T47D (cell line): ENCODE results near the gene NDUFB11.

ENCODE experiments used
- DNase-seq, 2 experiments: peaks; one replicate each; pipeline versions ENCODE4 v3.0.0 to v3.0.0-alpha.2; 2011 to 2012; ENCODE audit warnings: low read depth in 1 of 2, low spot score in 1 of 2
- JUND ChIP-seq: IDR thresholded peaks from 2 replicates; pipeline ENCODE4 v1.6.1; 2012; ENCODE audit warnings: low read depth
- in situ Hi-C: cut with HindIII; loops from 2 replicates; pipeline ENCODE4 v1.10.0; 2016; ENCODE audit warnings: low sequenced_read_pairs, low pct_unique_long_range_greater_than_20kb

The NDUFB11 gene

DNA sequence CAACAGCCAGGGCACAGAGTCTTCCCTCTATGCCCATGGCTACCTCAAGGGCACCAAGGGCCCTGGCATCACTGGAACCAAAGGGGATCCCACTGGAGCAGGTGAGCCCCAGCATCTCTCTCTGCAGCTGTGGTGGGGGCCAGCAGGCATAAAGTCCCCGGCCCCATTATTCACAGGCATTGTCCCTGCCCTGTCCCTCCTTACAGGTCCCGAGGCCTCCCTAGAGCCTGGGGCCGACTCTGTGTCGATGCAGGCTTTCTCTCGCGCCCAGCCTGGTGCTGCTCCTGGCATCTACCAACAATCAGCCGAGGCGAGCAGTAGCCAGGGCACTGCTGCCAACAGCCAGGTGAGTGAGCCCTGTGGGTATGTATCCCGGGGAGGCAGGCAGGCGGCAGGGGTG lies 36.8 kb upstream of the NDUFB11 start:
- in situ Hi-C loops = no loop called here
- DNase-seq = no peak
- TF ChIP-seq JUND = no peak

DNA sequence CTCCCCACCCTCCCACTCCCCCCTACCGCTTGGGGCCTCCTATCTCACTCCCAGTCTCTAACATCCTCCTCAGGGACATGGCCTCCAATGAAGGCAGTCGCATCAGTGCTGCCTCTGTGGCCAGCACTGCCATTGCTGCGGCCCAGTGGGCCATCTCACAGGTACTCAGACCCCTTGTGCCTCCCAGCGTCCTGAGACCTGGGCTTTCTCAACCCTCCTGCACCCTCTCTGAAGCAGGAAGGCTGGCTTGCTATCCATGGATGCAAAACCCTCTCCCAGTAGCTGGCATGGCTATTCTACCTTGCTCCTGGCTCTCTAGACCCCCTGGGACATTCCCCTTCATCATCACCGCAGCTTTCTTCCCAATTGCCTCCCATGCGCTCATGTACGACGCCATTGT lies 35.8 kb upstream of the NDUFB11 start:
- TF ChIP-seq JUND = no peak
- no peak for DNase-seq
- in situ Hi-C loops = no loop called here

DNA sequence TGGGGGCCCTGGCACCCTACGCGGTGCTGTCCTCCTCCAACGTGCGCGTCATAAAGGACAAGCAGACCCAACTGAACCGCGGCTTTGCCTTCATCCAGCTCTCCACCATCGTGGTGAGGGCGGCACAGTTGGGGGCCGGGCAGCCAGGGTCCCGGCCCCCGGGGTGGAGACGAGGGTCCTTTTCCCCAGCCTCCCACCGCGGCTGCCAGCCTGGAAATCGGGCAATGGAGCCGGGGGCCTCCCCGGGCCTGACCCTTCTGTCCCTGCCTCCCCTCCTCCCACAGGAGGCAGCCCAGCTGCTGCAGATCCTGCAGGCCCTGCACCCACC lies 35.4 kb upstream of the NDUFB11 start:
- in situ Hi-C loops = no loop called here
- TF ChIP-seq JUND = no peak

DNA sequence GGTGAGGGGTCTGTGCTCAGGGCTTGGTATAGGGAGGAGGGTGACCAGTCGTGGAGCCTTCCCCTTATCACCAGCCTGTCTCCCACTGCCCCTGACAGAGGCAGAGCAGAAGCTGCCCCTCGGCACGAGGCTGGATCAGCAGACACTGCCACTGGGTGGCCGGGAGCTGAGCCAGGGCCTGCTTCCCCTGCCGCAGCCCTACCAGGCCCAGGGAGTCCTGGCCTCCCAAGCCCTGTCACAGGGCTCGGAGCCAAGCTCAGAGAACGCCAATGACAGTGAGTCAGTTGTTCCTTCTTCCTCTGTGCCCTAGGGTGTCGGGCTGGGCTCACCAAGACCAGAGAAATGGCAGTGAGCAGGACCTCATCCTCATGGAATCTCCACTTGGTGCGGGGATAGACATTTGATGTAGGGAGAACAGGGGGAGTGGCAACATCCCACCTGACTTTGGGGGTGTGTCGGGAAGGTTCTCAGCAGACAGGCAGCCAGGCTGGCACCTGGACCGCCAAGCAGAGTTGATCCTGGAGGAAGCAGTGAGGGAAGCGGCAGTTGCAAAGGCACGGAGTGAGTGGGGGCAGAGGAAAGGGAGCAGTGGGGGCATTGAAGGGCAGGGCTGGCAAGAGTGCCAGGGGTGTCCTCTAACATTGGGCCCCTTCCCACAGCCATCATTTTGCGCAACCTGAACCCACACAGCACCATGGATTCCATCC lies 34.9 kb upstream of the NDUFB11 start:
- in situ Hi-C loops = no loop called here
- DNase-seq = no peak
- no peak for TF ChIP-seq JUND

More for the DNA sequence above, 35.4 kb upstream of the NDUFB11 start:
- DNase-seq = no peak

DNA sequence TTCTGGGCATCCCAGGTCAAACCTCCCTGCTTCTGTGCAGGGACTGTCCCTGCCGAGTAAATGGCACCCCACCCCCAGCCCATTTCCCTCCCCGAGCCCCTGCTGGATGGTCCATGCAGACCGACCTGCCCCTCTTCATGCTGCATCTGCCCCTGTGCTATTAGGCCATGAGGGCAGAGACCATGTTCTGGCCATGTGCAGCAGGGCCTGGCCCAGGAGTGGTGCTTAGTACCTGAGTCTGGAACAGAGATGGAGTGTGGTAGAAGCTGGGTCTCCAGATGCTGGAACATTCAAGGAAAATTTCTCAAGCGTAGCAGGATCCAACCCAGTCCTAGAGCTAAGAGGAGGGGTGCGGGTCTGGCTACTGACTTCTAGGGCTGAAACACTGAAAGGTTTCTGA lies 33.8 kb upstream of the NDUFB11 start:
- no peak for TF ChIP-seq JUND
- no peak for DNase-seq
- in situ Hi-C loops = no loop called here

DNA sequence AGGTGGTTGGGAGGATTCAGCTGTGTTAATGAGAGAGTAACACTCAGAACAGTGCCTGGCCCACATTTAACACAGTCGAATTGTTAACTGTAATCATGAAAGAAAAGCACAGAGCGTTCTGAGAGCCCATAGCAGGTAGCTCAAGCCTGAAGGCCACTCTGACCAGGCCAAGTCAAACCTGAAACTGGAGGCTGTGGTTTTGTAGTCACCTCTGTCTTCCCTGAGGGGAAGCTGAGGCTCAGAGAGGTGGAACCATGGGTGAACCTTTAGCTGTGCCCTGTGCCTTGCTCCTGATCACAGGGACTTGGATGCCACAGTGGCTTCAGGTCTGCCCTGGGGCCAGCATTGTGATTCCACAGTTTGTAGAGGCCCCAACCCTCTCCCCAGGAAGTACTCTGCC lies 32.6 kb upstream of the NDUFB11 start:
- no peak for TF ChIP-seq JUND
- in situ Hi-C loops = no loop called here
- no peak for DNase-seq

DNA sequence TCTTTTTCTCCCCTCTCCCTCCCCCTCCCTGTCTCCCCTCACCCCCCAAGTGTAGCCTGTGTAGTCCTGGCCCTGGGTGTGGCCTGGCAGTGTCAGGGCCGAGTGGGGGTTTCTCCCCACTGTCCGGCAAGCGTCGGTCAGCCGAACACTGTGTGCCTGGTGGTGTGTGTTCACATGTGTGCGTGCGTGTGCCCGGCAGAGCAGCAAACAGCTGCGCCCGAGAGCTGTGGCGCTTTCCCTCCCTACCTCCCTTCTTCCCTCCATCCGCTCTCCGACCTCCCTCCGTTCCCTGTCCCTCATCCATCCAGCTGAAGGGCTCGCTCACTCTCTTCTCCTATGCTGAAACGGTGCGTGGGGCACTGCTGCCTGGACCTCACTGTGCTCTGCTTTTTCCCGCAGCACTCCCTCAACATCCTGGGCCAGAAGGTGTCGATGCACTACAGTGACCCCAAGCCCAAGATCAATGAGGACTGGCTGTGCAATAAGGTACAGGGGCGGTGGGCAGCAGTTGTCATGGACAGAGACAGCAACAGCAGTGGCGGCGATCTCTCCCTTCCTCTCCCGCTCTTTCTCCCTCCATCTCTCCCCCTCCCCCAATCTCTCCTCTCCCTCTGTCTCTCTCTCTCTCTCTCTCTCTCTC lies 31.7 kb upstream of the NDUFB11 start:
- TF ChIP-seq JUND = no peak
- in situ Hi-C loops = no loop called here
- no peak for DNase-seq

DNA sequence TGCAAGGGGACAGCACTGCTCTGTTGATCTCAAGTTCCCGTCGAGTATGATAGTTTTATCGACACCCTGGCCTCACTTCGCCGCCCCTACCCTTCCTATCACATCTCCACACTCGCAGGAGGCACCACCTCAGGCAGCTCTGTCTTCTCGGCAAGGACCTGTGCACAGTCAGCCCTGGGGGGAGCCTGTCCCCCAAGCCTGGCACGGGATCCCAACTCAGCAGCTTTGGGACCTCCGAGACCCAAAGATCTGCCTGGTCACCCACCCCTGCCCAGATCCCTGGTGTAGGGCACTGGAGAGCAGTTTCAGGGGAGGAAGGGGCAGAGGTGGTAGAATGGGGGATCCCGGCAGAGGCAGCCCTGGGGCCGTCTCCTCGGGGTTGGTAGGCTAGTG lies 31.1 kb upstream of the NDUFB11 start:
- DNase-seq = no peak
- in situ Hi-C loops = no loop called here
- TF ChIP-seq JUND = no peak

DNA sequence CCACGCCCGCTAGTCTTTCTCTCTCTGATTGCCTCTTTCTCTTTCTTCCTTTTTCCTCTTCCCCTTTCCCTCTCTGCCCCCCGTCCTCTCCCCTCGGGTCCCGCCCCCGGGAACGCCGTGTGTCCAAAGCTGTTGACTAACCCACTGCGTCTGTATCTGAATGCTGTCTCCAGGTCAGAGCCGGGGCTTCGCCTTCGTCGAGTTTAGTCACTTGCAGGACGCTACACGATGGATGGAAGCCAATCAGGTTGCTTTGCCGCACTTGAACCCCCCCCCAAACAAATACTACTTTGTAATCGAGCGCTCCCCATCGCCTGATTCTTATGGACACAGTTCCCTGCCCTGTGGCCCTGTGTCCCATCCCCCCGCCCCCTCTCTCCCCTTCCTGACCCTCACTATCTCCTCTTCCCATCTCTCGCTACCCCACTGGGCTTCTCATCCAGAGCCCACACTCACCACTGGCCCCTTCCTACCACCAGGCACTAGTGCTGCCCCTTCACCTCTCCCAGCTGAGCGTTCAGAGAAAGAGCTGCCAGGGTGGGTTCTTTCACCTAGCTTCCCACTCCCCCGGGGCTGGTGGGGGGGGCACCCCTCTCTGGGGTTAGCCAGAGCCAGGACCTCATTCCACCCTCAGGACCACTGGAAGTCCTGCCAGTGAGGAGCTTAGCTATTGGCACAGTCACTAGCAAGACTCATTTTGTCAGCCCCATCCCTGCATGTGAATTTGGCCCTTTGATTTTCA lies 30.5 kb upstream of the NDUFB11 start:
- in situ Hi-C loops = no loop called here
- no peak for DNase-seq
- TF ChIP-seq JUND = no peak

DNA sequence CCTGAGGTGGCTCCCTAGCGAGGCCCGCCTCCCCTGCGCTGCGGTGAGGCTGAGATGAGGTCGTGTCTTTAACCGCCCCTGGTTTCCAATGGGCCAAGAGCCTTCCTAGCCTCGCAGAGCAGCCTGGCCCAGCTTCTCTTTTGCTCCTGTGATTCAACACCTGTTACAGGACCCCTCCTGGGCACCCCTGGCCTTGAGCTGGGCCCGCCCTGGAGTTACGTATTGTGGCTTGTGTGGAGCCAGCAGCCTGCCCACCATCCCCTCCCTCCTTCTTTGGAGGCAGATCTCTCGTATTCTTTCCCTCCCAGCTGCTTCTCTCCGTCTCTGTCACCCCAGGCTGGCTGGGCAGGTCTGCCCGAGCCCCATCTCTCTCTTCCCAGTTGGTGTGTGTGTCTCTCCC lies 29.9 kb upstream of the NDUFB11 start:
- no peak for DNase-seq
- in situ Hi-C loops = no loop called here

DNA sequence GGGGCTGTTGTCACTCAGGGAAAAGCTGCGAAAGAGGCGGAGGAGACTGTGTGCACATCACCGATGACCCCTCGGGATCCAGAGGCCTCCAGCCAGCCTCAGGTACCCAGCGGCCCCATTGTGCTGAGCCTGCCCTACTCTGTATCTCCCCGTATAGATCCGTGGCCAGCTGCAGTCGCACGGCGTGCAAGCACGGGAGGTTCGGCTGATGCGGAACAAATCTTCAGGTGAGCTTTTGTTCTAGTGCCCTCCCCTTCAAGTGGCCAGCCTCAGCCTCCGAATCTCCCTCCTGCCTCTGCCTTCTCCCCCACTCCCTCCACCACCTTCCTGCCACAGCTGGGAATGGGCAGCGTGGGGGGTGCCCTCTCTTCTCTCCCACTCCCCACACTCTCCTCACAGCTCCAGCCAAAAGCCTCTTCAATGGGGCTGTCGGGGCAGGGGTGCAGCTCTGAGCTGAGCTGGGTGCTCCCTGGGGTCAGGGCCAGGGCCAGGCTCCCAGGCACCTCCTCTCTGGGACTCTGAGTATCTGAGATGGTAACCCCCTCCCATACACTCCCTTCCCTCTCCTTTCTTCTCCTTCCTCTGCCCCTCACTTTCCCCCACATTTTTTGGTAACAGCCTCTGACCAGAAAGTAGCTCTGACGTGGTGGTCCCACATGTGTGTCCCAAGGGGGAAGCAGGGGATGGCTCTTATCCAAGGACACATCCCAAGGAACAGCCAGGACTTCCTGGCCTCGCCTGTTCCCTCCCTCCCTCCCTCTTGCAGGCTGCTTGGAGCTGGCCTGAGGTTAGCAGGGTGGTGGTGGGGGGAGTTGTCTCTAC lies 28.7 kb upstream of the NDUFB11 start:
- in situ Hi-C loops = no loop called here

More for the DNA sequence above, 29.9 kb upstream of the NDUFB11 start:
- no peak for TF ChIP-seq JUND

DNA sequence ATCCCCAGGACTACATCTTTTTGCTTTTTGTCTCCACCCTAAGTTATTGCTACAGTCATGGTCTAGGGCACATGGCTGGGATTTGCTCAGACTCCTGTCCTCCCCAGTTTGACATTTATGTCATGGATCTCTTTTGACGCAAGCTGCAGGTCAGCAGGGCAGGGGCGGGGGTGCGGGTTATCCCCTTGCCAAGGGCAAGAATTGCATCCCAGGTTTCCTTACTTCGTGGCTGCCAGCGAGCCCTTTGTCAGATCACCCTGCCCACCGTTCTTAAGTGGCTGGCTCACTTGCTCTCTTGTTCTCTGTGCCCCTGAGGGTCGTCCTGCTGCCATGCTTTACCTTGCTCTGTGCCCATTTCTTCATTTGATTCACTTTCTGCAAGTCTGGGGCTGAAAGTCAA lies 28.0 kb upstream of the NDUFB11 start:
- DNase-seq = no peak

More for the DNA sequence above, 28.7 kb upstream of the NDUFB11 start:
- DNase-seq = no peak
- TF ChIP-seq JUND = no peak

DNA sequence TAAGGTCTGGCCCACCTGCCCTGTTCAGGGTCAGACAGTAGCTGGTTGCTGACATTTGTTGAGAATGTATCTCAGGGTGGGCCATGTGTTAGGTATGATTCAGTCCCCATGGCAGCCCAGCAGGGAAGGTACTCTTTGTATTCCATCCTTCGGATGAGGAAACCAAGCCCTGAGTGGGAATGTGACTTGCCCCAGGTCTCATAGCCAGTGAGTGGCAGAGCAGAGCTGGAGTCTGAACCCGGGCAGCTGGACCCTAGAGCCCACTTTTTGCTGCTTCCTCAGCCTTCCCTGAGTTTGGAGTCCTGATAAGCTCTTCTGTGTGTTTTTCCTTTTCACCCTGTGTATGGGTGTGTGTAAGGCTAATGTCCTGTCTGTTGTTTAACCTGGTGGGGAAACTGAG lies 27.5 kb upstream of the NDUFB11 start:
- DNase-seq = no peak
- in situ Hi-C loops = no loop called here
- TF ChIP-seq JUND = no peak

More for the DNA sequence above, 28.0 kb upstream of the NDUFB11 start:
- TF ChIP-seq JUND = no peak
- in situ Hi-C loops = no loop called here
